ENCODE results near the gene TSEN34. TPM values are rescaled to one million over a fixed set of nuclear protein-coding genes. Genes with fewer than 3 reads are reported as not detected.

TSEN34 gene
- total RNA-seq, 1 experiment from 2014 or later = 194 TPM

DNA sequence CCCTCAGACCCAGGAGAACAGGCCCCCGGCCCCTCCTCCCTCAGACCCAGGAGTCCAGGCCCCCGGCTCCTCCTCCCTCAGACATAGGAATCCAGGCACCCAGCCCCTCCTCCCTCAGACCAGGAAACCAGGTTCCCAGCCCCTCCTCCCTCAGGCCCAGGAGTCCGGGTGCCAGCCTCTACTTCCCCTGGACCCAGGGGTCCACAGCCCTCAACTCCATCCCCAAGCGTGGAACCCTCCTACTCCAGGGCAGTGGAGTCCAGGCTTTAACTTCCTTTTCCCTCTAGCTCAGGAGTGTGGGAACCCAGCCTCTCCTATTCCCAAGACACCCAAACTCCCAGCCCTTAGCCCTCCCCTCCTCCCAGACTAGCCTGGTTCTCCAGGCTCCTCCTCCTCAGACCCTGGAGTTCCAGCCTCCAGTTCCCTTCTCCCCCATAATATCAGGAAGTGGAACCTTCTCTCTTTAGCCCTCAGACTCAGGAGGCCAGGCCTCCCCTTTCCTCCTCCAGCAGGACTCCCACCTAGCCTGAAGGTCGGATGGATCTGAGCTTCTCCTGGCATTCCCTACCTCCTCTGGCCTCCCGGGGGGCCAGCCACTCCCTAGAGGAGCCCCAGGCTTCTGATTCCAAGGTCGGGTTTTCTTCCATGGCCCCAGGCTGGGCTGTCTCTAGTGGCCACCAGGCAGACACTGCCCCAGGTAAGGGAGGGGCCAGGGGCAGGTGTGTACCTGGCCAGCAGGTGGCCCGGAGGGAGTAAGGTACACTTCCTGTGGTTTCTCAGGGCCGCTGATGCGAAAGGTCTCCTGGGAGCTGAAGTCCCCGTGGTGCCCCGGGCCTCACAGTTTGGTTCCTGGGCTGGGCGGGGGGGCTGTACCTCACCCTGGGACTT lies 18.4 kb upstream of the TSEN34 start, which contains the start of gene TMC4:
Gene TMC4 (minus strand): TSS at position 690 of the 888 bp plus-strand sequence. CDS start 43 bp downstream, at position 647.
- Histone ChIP-seq H3K4me1 (ENCODE audit: control insufficient read depth, insufficient read depth, low read length) (peaks cover 9% of the 10 kb centered on the region), H3K27ac (ENCODE audit: low read length) (peak within 1 kb of the TSS; percentile 36), H3K36me3 (ENCODE audit: control insufficient read depth, insufficient read depth, low read length) (no peaks in the 10 kb centered on the region), H3K9me3 (ENCODE audit: control insufficient read depth, insufficient read depth, low read depth, low read length) (no peaks in the 10 kb centered on the region), H3K27me3 (ENCODE audit: control insufficient read depth, insufficient read depth, low read length) (no peaks in the 10 kb centered on the region), H3K4me3 (ENCODE audit: low read depth in 2 of 2, low read length in 2 of 2) (peak within 1 kb of the TSS in 1 of 2 experiments; percentile 9; a peak in 1 of 4 replicates)
- no TSS peak for BruUV-seq (replicated peaks)
- POLR2A ChIA-PET = interaction anchor here (0.6 to 1.4 kb wide), 3 partner anchors 17 to 305 kb away, joined by 3 read pairs; partner anchors contain the start of gene MBOAT7
- ATAC-seq (peak; percentile 57), DNase-seq (ENCODE audit: low read depth, low spot score) (no peak)
- in situ Hi-C loops (cut with HindIII; ENCODE audit: low pct_unique_long_range_greater_than_20kb, low sequenced_read_pairs) (no loop called here), intact Hi-C loops (cut with micrococcal nuclease; ENCODE audit: unreplicated experiment) (no loop called here)
- CTCF ChIA-PET = interaction anchor here (0.6 kb wide), 2 partner anchors 14 to 16 kb away, joined by 4 read pairs; no protein-coding TSS in a partner anchor
- TF ChIP-seq, protein P1, sequence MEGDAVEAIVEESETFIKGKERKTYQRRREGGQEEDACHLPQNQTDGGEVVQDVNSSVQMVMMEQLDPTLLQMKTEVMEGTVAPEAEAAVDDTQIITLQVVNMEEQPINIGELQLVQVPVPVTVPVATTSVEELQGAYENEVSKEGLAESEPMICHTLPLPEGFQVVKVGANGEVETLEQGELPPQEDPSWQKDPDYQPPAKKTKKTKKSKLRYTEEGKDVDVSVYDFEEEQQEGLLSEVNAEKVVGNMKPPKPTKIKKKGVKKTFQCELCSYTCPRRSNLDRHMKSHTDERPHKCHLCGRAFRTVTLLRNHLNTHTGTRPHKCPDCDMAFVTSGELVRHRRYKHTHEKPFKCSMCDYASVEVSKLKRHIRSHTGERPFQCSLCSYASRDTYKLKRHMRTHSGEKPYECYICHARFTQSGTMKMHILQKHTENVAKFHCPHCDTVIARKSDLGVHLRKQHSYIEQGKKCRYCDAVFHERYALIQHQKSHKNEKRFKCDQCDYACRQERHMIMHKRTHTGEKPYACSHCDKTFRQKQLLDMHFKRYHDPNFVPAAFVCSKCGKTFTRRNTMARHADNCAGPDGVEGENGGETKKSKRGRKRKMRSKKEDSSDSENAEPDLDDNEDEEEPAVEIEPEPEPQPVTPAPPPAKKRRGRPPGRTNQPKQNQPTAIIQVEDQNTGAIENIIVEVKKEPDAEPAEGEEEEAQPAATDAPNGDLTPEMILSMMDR (IDR thresholded peaks at IDR 0.05) = no peak
- TF ChIP-seq, protein P2, sequence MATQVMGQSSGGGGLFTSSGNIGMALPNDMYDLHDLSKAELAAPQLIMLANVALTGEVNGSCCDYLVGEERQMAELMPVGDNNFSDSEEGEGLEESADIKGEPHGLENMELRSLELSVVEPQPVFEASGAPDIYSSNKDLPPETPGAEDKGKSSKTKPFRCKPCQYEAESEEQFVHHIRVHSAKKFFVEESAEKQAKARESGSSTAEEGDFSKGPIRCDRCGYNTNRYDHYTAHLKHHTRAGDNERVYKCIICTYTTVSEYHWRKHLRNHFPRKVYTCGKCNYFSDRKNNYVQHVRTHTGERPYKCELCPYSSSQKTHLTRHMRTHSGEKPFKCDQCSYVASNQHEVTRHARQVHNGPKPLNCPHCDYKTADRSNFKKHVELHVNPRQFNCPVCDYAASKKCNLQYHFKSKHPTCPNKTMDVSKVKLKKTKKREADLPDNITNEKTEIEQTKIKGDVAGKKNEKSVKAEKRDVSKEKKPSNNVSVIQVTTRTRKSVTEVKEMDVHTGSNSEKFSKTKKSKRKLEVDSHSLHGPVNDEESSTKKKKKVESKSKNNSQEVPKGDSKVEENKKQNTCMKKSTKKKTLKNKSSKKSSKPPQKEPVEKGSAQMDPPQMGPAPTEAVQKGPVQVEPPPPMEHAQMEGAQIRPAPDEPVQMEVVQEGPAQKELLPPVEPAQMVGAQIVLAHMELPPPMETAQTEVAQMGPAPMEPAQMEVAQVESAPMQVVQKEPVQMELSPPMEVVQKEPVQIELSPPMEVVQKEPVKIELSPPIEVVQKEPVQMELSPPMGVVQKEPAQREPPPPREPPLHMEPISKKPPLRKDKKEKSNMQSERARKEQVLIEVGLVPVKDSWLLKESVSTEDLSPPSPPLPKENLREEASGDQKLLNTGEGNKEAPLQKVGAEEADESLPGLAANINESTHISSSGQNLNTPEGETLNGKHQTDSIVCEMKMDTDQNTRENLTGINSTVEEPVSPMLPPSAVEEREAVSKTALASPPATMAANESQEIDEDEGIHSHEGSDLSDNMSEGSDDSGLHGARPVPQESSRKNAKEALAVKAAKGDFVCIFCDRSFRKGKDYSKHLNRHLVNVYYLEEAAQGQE (IDR thresholded peaks at IDR 0.05; ENCODE audit: insufficient read depth in 1 of 2, low read depth in 2 of 2, low read length in 1 of 2) = no peak
- TF ChIP-seq TCF7L2 (IDR thresholded peaks at IDR 0.05; ENCODE audit: low read depth, low read length) = no peak
- peak; percentile 0; the same call in 1 of the 2 replicates for TF ChIP-seq POLR2AphosphoS5 (IDR thresholded peaks at IDR 0.05; ENCODE audit: low read depth, low read length)
- no peak for TF ChIP-seq SIN3A (IDR thresholded peaks at IDR 0.05; ENCODE audit: borderline replicate concordance, insufficient read depth, low read depth, low read length)

DNA sequence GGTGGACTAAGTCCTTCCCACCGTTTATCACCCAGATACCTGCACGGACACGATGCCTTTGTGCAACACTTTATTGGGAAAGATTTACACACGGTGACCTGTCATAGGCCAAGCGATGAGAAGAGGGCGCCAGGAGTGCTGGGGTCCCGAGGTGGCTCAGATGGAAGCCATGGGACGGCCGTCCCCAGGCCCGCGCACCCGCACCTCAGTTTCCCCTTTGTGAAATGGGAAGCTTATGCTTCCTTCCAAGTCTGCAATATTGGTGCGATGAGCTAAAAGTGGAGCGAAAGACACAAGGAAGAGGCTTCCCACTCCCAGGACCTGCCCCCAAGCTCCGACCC lies 17.8 kb upstream of the TSEN34 start:
- ChIA-PET CTCF (interaction anchor here (0.6 kb wide), 1 partner anchor 15 kb away, joined by 4 read pairs; no protein-coding TSS in a partner anchor), POLR2A (interaction anchor here (0.6 to 1.4 kb wide), 4 partner anchors 16 to 306 kb away, joined by 3 read pairs; partner anchors contain the start of gene MBOAT7)
- BruUV-seq (replicated peaks) = no TSS peak
- ATAC-seq (no peak), DNase-seq (ENCODE audit: low read depth, low spot score) (no peak)
- Histone ChIP-seq H3K27ac (ENCODE audit: low read length) (no peak overlapping the region), H3K4me3 (ENCODE audit: low read depth in 2 of 2, low read length in 2 of 2) (no peak overlapping the region), H3K36me3 (ENCODE audit: control insufficient read depth, insufficient read depth, low read length) (no peaks in the 10 kb centered on the region), H3K27me3 (ENCODE audit: control insufficient read depth, insufficient read depth, low read length) (no peaks in the 10 kb centered on the region), H3K4me1 (ENCODE audit: control insufficient read depth, insufficient read depth, low read length) (peaks cover 9% of the 10 kb centered on the region), H3K9me3 (ENCODE audit: control insufficient read depth, insufficient read depth, low read depth, low read length) (no peaks in the 10 kb centered on the region)
- TF ChIP-seq POLR2AphosphoS5 (IDR thresholded peaks at IDR 0.05; ENCODE audit: low read depth, low read length) (no peak; the same call in 1 of the 2 replicates), SIN3A (IDR thresholded peaks at IDR 0.05; ENCODE audit: borderline replicate concordance, insufficient read depth, low read depth, low read length) (no peak), TCF7L2 (IDR thresholded peaks at IDR 0.05; ENCODE audit: low read depth, low read length) (no peak)
- TF ChIP-seq, protein P1 (IDR thresholded peaks at IDR 0.05) = no peak
- TF ChIP-seq, protein P2 (IDR thresholded peaks at IDR 0.05; ENCODE audit: insufficient read depth in 1 of 2, low read depth in 2 of 2, low read length in 1 of 2) = no peak
- in situ Hi-C loops (cut with HindIII; ENCODE audit: low pct_unique_long_range_greater_than_20kb, low sequenced_read_pairs) (no loop called here), intact Hi-C loops (cut with micrococcal nuclease; ENCODE audit: unreplicated experiment) (no loop called here)
